Smooth muscle cell (in vitro differentiated cells): ENCODE data around the gene FAU. TPM values are rescaled to one million over a fixed set of nuclear protein-coding genes. Genes with fewer than 3 reads are reported as not detected.

Experiments
- DNase-seq: peaks from one replicate; lab custom pipeline; 2025; ENCODE audit not compliant: unreplicated experiment; lab: John Stamatoyannopoulos, UW
- H2AFZ ChIP-seq: fragments of 200-600 bp; sonication (generic); 2 replicates; pipeline ENCODE4 v1.6.0; 2016; ENCODE audit warnings: antibody characterized with exemption, low read depth, mild to moderate bottlenecking
- H3F3A ChIP-seq: fragments of 200-600 bp; sonication (generic); 2 replicates; pipeline ENCODE4 v1.6.0; 2017; ENCODE audit warnings: antibody characterized with exemption, low read depth
- H3K27ac ChIP-seq: fragments of 200-600 bp; sonication (generic); 2 replicates; pipeline ENCODE4 v1.5.1; 2016; ENCODE audit warnings: low read depth, mild to moderate bottlenecking
- H3K27me3 ChIP-seq: fragments of 200-600 bp; sonication (generic); 2 replicates; pipeline ENCODE4 v1.6.1; 2016; ENCODE audit warnings: low read depth, mild to moderate bottlenecking
- H3K36me3 ChIP-seq: fragments of 200-600 bp; sonication (generic); 2 replicates; pipeline ENCODE4 v1.5.1; 2016; ENCODE audit warnings: low read depth
- H3K4me1 ChIP-seq: fragments of 200-600 bp; sonication (generic); 2 replicates; pipeline ENCODE4 v1.5.1; 2016; ENCODE audit warnings: low read depth
- H3K4me2 ChIP-seq: fragments of 200-600 bp; sonication (generic); 2 replicates; pipeline ENCODE4 v1.6.0; 2016; ENCODE audit warnings: mild to moderate bottlenecking
- H3K4me3 ChIP-seq: fragments of 200-600 bp; sonication (generic); 2 replicates; pipeline ENCODE4 v1.5.1; 2016; ENCODE audit warnings: mild to moderate bottlenecking
- H3K79me2 ChIP-seq: fragments of 200-600 bp; sonication (generic); 2 replicates; pipeline ENCODE4 v1.6.0; 2016; ENCODE audit warnings: low read depth, mild to moderate bottlenecking
- H3K9ac ChIP-seq: fragments of 200-600 bp; sonication (generic); 2 replicates; pipeline ENCODE4 v1.6.0; 2016; ENCODE audit warnings: low read depth
- H3K9me3 ChIP-seq: fragments of 200-600 bp; sonication (generic); replicated peaks from 2 replicates; pipeline ENCODE4 v1.5.1; 2016; ENCODE audit warnings: low read depth
- H4K20me1 ChIP-seq: fragments of 200-600 bp; sonication (generic); 2 replicates; pipeline ENCODE4 v1.6.0; 2016; ENCODE audit warnings: low read depth
- CTCF ChIP-seq: fragments of 200-600 bp; sonication (generic); IDR thresholded peaks from 2 replicates; pipeline ENCODE4 v1.5.1; 2017; ENCODE audit warnings: borderline replicate concordance, mild to moderate bottlenecking, antibody characterized with exemption; ENCODE audit not compliant: insufficient read depth, poor library complexity, severe bottlenecking
- WGBS: methylation state at CpG from one replicate; pipeline ENCODE4 v1.1.7; 2016; ENCODE audit warnings: low lambda C conversion rate; 5-methylcytosine and 5-hydroxymethylcytosine counted together
- polyA plus RNA-seq: library from polyadenylated mRNA; unstranded; fragments of >200 nt; fragmentation: Nextera tagmentation; extraction: Ambion mirVana; gene quantifications from 2 replicates; pipeline ENCODE4 v1.2.1, GENCODE V29; 2016
- total RNA-seq: library from RNA; depleted of rRNA; stranded (reverse); fragments of >200 nt; gene quantifications from 2 replicates; pipeline ENCODE4 v1.2.3, GENCODE V29; 2014

Gene FAU
- total and polyA plus RNA-seq, 2 experiments from 2014 or later: 509 to 537 TPM

DNA sequence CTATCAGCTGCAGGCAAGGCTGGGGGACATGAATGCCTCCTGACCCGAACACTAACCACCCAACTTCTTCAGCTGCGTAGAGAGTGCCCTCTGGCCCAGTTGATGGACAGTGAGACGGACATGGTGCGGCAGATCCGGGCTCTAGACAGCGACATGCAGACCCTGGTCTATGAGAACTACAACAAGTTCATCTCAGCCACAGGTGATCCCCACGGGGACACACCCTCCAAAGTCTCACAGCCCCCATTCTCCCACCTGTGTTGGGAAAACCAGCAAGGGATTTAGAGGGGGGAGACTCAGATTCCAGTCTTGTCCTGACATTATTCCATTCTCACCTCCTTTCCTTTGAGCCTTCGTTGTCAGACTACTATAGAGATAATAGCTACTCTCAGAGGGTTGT is 25.0 kb downstream of the FAU start:
- Histone ChIP-seq H3K36me3 (no peaks in the 10 kb centered on the region), H3K27ac (peak overlapping the region; percentile 72)

GRCh38 chr11:65095974-65096806 is 25.7 kb downstream of the FAU start, which contains the start of gene VPS51:
VPS51 (plus strand) TSS chr11:65096214; CDS start chr11:65096251, 37 bp downstream.
- peak within 1 kb of the TSS; percentile 99 for H3K4me3 ChIP-seq
- peaks cover 21% of the 10 kb centered on the region for H3K79me2 ChIP-seq
- H3K27me3 ChIP-seq: no peaks in the 10 kb centered on the region
- peak within 1 kb of the TSS; percentile 72 for H3K27ac ChIP-seq
- H3F3A ChIP-seq: no peaks in the 10 kb centered on the region
- peak within 1 kb of the TSS; percentile 97 for H3K4me2 ChIP-seq
- H3K9me3 ChIP-seq: no peaks in the 10 kb centered on the region
- peaks cover 4% of the 10 kb centered on the region for H4K20me1 ChIP-seq
- no peaks in the 10 kb centered on the region for H3K36me3 ChIP-seq
- peak; percentile 37 for DNase-seq
- no peak for TF ChIP-seq CTCF
- H2AFZ ChIP-seq: no peak within 1 kb of the TSS
- H3K9ac ChIP-seq: peak within 1 kb of the TSS; percentile 90
- 2% methylated on average over 39 of the region's 52 CpGs for WGBS
- H3K4me1 ChIP-seq: peaks cover 5% of the 10 kb centered on the region

More for the DNA sequence above, 25.0 kb downstream of the FAU start:
- Histone ChIP-seq H2AFZ (no peak overlapping the region), H3K4me1 (peaks cover 5% of the 10 kb centered on the region), H3K9ac (peak overlapping the region; percentile 90), H3K9me3 (no peaks in the 10 kb centered on the region), H4K20me1 (peaks cover 4% of the 10 kb centered on the region), H3K27me3 (no peaks in the 10 kb centered on the region), H3K4me2 (peak overlapping the region; percentile 97), H3F3A (no peaks in the 10 kb centered on the region), H3K4me3 (peak overlapping the region; percentile 99), H3K79me2 (peaks cover 23% of the 10 kb centered on the region)
- WGBS: 75% methylated on average over 8 of the region's 8 CpGs
- TF ChIP-seq CTCF: no peak
- DNase-seq: no peak

DNA sequence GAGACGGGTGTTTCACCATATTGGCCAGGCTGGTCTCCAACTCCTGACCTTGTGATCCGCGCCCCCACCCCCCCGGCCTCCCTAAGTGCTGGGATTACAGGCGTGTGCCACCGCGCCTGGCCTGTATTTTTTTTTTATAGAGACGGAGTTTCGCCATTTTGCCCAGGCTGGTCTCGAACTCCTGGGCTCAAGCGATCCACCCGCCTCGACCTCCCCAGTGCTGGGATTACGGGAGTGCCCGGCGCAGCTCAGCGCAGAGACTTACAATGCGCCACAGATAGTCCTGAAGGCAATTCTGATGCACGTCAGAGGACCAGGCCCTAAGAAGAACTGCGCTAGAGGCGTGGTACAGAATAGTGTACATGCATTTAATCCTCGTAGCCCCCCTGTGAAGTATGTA is 26.5 kb downstream of the FAU start:
- H3K4me3 ChIP-seq: no peak overlapping the region
- H3K9me3 ChIP-seq: no peaks in the 10 kb centered on the region
- no peaks in the 10 kb centered on the region for H3K27me3 ChIP-seq
- peaks cover 16% of the 10 kb centered on the region for H3K79me2 ChIP-seq
- TF ChIP-seq CTCF: no peak
- DNase-seq: no peak
- H3K4me1 ChIP-seq: peaks cover 5% of the 10 kb centered on the region
- H3K27ac ChIP-seq: no peak overlapping the region
- no peaks in the 10 kb centered on the region for H3F3A ChIP-seq
- H4K20me1 ChIP-seq: peaks cover 4% of the 10 kb centered on the region
- no peak overlapping the region for H2AFZ ChIP-seq
- no peak overlapping the region for H3K4me2 ChIP-seq
- 94% methylated on average over 22 of the region's 22 CpGs for WGBS
- no peak overlapping the region for H3K9ac ChIP-seq
- no peaks in the 10 kb centered on the region for H3K36me3 ChIP-seq

GRCh38 chr11:65090628-65091027 is 31.3 kb downstream of the FAU start:
- no peaks in the 10 kb centered on the region for H3F3A ChIP-seq
- no peak for TF ChIP-seq CTCF
- no peaks in the 10 kb centered on the region for H3K27me3 ChIP-seq
- H3K4me3 ChIP-seq: no peak overlapping the region
- no peak overlapping the region for H3K27ac ChIP-seq
- no peak overlapping the region for H3K9ac ChIP-seq
- no peaks in the 10 kb centered on the region for H3K9me3 ChIP-seq
- H3K4me1 ChIP-seq: no peaks in the 10 kb centered on the region
- H3K36me3 ChIP-seq: no peaks in the 10 kb centered on the region
- no peak overlapping the region for H2AFZ ChIP-seq
- 96% methylated on average over 4 of the region's 4 CpGs for WGBS
- no peaks in the 10 kb centered on the region for H4K20me1 ChIP-seq
- DNase-seq: no peak
- H3K79me2 ChIP-seq: peaks cover under 1% of the 10 kb centered on the region
- H3K4me2 ChIP-seq: no peak overlapping the region
